Fibroblast of peridontal ligament (primary cell): ENCODE measurements around the gene LMOD1.

ENCODE experiments used
- DNase-seq: peaks from one replicate; pipeline ENCODE4 v3.0.0-alpha.2; 2010; ENCODE audit errors: extremely low read depth

The LMOD1 gene

GRCh38 chr1:201892211-201892610 lies 54.1 kb downstream of the LMOD1 start:
- DNase-seq = no peak

DNA sequence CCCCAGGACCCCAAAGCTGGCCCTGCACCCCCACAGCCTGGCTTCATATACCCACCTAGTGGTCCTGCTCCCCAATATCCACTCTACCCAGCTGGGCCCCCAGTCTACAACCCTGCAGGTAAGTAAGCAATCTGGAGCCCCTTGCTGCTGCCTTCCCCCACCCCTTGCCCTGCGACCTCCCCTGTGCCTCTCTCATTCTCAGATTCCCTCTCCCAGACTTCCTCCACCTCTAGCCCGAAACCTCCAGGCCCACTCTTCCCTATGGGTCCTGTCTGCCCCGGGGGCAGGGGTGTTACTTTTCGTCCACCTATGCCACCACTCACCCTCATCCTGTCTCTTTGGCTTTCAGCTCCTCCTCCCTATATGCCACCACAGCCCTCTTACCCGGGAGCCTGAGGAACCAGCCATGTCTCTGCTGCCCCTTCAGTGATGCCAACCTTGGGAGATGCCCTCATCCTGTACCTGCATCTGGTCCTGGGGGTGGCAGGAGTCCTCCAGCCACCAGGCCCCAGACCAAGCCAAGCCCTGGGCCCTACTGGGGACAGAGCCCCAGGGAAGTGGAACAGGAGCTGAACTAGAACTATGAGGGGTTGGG lies 54.8 kb downstream of the LMOD1 start:
- no peak for DNase-seq

DNA sequence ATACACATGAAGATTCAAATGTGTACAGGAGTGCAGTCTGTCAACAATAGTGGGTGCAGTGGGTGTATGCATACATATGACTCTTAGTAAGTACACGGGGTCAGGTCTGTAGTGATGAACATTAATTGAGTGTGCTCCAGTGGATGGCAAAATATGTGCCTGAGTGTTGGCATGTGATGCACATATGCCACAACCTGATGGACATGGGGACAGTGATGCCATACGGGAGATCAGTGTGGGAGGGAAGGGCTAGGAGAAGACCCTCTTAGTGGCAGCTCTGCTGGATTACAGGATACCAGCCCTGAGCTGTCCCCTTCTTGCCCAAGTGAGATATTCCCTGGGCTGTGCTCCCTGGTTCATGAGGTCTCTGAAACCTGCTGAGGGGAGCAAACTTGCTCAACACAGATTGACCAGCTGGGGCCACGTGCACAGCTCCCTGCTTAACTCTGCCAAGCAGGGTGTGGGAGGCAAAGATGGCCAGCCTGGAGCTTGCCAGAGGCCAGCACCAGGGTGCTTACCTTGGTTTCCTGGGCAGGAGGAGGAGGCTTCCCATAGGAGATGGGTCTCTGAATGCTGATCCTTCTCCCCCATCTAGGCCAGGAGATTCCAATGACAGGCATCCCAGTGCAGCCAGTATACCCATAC lies 55.4 kb downstream of the LMOD1 start:
- no peak for DNase-seq

DNA sequence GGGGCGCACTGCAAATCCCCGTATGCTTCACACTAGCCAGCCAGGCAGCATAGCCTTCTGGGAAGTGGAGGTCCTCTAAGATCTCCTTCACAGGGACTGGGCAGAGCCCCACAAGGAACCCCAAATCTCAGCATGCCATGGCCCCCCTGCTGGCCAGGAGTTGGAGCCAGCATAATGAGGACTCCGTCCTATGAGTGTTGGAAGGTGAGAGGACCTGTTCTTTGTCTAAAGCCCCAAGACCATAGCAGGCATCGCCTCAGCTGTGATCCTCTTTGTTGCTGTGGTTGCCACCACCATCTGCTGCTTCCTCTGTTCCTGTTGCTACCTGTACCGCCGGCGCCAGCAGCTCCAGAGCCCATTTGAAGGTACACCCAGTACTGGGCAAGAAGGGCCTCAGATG lies 56.1 kb downstream of the LMOD1 start:
- DNase-seq = no peak

- DNase-seq = no peak
Measured at GRCh38 chr1:201889090-201889968, 57.0 kb downstream of the LMOD1 start.

GRCh38 chr1:201888282-201889089 lies 57.9 kb downstream of the LMOD1 start, which contains the start of gene SHISA4:
TSS of gene SHISA4 (plus strand) at chr1:201888898. CDS start at chr1:201888995, 97 bp downstream.
- DNase-seq = peak; percentile 57

- no peak for DNase-seq
Measured at GRCh38 chr1:201887116-201887866, 59.1 kb downstream of the LMOD1 start.

- DNase-seq = no peak
Measured at GRCh38 chr1:201886103-201886885, 60.1 kb downstream of the LMOD1 start.

DNA sequence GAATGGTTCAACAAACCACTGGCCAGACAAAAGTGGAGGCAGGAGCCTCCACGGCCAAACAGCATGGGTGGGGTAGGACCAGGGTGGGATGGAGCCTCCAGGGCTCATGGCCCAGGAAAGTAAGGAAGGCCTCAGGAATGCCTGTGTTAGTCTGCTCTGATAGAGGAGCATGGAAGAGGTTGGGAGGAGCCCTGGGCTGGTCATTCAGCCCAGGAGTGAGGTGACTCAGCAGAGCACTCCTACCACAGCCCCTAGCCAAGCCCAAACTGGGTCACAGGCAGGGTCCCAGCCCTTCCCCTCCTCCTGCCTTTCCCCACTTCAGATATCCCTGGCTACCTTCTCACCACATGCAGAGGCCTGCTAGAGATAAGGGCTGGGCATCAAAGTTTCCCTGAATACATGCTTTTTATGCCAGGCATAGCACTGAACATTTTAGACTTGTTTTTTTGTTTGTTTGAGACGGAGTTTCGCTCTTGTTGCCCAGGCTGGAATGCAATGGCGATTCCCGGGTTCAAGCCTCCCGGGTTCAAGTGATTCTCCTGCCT lies 60.7 kb downstream of the LMOD1 start:
- peak; percentile 33 for DNase-seq

GRCh38 chr1:201884425-201884824 lies 61.9 kb downstream of the LMOD1 start:
- DNase-seq = no peak

DNA sequence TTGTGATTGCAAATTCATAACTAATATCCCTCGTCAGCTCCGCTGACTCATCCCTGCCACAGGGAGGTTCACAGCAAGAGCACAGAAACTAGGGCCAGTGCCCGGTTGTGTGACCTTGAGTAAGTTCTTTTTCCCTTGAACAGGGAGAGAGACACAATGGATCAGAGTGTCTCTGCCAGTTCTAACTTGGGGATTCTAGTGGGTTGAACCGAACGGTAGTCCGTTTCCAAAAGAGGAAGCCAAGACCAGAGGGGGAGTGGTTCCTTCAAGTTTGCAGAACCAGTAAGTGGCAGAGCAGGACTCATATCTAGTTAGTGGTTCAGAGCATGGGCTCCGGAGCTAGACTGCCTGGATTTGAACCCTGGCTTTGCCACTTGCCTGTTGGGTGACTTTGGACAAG lies 62.6 kb downstream of the LMOD1 start:
- DNase-seq = peak; percentile 59

DNA sequence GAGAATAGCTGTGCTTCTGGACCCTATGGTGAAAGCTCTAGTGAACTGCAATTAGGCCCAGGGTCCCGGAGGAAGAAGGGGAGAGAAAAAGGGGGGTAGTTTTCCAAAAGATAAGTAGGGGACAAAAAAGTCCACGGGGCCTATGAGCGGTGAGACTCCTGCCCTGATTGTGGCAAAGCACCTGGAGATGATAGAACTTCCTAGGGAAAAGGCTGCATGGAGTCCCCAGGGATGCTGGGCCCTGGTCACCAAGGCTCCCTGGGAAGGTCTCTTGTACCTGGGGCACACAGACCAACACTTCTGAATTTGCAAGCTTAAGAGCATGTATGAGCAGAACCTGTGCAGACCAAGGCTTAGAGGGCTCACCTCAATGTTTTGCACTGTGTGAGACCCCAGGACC lies 63.1 kb downstream of the LMOD1 start:
- no peak for DNase-seq

DNA sequence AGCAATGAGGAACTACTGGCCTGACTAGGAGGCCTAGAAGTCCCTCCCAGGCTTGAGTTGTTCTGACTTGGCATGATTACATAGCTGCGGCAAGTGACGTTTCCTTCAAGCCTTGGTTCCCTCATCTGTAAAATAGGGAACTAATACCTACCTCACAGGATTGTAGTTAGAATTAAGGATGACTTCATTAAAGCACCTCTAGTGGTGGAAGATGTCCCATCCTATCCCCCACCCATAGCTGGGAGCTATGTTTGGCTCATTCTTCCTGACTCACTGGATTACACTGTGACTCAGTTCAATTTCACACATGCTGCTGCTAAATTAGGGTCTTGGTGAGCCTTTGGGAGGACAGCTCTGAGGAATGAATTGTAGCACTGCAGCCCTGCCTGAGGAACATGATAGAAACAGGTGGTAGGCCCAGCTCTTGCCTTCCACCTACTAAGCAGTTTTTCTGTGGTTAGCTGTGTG lies 63.6 kb downstream of the LMOD1 start:
- DNase-seq = peak; percentile 68

- no peak for DNase-seq
Measured at GRCh38 chr1:201881617-201882016, 64.7 kb downstream of the LMOD1 start.

DNA sequence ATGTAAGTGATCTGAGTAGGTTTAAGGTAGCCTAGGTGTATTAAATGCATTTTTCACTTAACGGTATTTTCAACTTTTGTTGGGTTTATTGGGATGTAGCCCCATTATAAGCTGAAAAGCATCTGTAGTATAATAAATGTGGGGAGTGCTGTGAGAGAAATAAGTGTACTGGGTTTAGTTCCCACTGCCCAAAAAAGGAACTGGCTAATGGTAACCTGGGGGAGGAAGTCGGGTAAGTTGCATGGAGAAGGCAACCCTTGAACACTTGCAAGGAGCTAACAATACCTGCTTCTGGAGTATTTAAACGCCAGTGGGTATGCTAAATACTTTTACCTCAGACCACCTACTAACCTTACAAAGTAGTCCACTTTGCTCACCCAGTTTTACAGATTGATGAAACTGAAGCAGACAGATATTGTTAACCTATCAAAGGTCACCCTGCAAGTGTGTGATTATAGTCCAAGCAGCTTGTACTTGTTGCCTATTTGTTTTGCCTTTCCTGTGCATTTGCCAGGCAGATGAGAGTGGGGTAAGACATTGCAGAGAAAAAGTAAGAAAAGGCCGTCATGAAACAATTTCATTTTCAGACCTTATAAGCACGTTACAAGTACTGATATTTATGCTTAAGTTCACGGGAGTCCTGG lies 65.3 kb downstream of the LMOD1 start:
- no peak for DNase-seq

DNA sequence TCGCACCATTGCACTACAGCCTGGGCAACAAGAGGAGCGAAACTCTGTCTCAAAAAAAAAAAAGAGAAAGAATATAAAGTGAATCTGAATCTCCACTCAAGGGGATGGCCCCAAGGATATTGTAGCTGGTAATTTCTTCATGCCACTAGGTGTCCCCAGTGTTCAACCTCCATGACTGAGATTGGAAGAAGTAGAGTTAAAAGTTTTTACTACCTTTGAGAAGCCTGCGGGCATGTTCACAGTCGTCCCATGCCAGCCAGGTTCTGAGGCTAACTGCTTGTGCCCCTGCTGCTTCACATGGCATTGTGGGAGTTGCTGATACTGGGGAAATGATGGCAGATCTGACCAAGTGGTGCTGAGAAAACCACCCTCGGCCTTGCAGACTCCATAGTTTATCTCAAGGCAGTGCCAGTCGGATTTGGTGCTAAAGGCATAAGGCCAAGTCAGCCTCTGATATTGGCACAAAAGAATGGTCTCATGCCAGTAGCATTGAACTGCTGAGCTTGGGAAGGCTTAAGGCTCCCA lies 68.4 kb downstream of the LMOD1 start:
- DNase-seq = peak; percentile 71

- DNase-seq = no peak
Measured at GRCh38 chr1:201876148-201876818, 70.1 kb downstream of the LMOD1 start.

GRCh38 chr1:201874672-201875071 lies 71.7 kb downstream of the LMOD1 start:
- no peak for DNase-seq

DNA sequence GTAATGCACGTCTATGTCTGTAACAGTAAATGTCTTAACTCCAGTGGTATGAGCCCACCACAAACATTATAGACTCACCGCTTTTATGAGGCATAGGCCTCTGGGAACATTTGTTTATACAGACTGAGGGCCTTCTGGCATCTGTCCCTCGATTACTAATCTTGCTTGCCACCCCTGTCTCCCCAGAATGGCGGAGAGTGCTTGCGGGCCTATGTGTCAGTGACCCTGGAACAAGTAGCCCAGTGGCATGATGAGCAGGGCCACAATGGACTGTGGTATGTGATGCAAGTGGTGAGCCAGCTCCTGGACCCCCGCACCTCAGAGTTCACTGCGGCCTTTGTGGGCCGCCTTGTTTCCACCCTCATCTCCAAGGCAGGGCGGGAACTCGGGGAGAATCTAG lies 76.0 kb downstream of the LMOD1 start:
- peak; percentile 83 for DNase-seq
